Testis (tissue), 3 donors: ENCODE measurements around the gene NFIB. TPM values are rescaled to one million over a fixed set of nuclear protein-coding genes. Genes with fewer than 3 reads are reported as not detected.

Experiments
- DNase-seq: peaks from one replicate; pipeline ENCODE4 v3.0.0-alpha.2; 2019
- H3K27ac ChIP-seq, 2 donors: fragments of 200-600 bp; sonication (generic); one replicate each; pipeline ENCODE4 v1.5.1; 2019
- H3K27me3 ChIP-seq: fragments of 200-600 bp; sonication (generic); one replicate; pipeline ENCODE4 v1.5.1; 2019
- H3K36me3 ChIP-seq: fragments of 200-600 bp; sonication (generic); one replicate; pipeline ENCODE4 v1.5.1; 2017; ENCODE audit warnings: low read depth; ENCODE audit errors: missing control alignments
- H3K4me1 ChIP-seq: fragments of 200-600 bp; sonication (generic); one replicate; pipeline ENCODE4 v1.5.1; 2019
- H3K4me3 ChIP-seq, 2 donors: fragments of 200-600 bp; sonication (generic); one replicate each; pipeline ENCODE4 v1.5.1; 2017 to 2019
- H3K9me3 ChIP-seq: fragments of 200-600 bp; sonication (generic); one replicate; pipeline ENCODE4 v1.5.1; 2017
- POLR2A ChIP-seq: fragments of 450-650 bp; IDR thresholded peaks from one replicate; pipeline ENCODE4 v1.6.1; 2017; ENCODE audit warnings: antibody characterized with exemption, mild to moderate bottlenecking, moderate library complexity
- WGBS, 2 donors: methylation state at CpG; one replicate each; pipeline ENCODE4 v1.1.5; 2018; 5-methylcytosine and 5-hydroxymethylcytosine counted together
- intact Hi-C: fragments of 100-400 bp; cut with DNase I; formaldehyde crosslinking; loops from one replicate; pipeline ENCODE4 v1.15.1; 2023; ENCODE audit warnings: low total_unique reads
- polyA plus RNA-seq: library from polyadenylated mRNA; stranded (reverse); fragments of 350-450 nt; fragmentation: Illumina TruSeq; extraction: RNeasy Lipid Tissue Mini Kit (QIAGEN cat#74804); gene quantifications from one replicate; pipeline ENCODE4 v1.2.3, GENCODE V29; 2014; ENCODE audit warnings: low read depth, low replicate concordance; ENCODE audit not compliant: insufficient read depth
- total RNA-seq, 2 donors: library from RNA; depleted of rRNA; stranded (reverse); fragments of >200 nt; gene quantifications; one replicate each; pipeline ENCODE4 v1.2.3, GENCODE V29; 2016
- TF ChIP-seq, protein P1 (sequence below), 3 experiments: fragments of 450-650 bp in 2 of 3; fragments of 200-600 bp in 1 of 3; sonication (generic) in 1 of 3; IDR thresholded peaks; one replicate each; pipeline ENCODE4 v1.5.1; 2016 to 2019; ENCODE audit warnings: antibody characterized with exemption in 3 of 3, mild to moderate bottlenecking in 2 of 3, moderate library complexity in 1 of 3

Gene NFIB
- total and polyA plus RNA-seq, 3 donors from 2014 or later, result 8.4 to 34.7 (median 23.1) TPM

DNA sequence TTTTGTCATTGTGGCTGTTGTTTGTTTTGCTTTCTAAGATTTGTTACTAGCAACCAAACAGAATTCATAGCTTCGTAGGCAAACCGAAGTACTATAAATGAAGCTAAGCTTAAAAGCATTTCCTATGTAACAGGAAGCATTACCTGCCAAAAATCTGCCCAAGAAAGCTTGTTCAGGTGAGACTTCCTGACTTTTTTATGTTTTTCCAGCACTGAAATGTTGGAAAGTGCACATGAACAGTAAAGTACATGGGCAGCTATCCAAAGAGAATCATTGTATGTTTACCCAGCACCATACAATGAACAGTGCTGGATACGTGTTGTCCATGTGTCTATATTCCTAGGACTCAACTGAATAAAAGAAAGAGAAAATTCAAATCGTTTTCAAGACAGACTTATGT lies 247.1 kb downstream of the NFIB start:
- TF ChIP-seq POLR2A, result no peak
- TF ChIP-seq, protein P1, sequence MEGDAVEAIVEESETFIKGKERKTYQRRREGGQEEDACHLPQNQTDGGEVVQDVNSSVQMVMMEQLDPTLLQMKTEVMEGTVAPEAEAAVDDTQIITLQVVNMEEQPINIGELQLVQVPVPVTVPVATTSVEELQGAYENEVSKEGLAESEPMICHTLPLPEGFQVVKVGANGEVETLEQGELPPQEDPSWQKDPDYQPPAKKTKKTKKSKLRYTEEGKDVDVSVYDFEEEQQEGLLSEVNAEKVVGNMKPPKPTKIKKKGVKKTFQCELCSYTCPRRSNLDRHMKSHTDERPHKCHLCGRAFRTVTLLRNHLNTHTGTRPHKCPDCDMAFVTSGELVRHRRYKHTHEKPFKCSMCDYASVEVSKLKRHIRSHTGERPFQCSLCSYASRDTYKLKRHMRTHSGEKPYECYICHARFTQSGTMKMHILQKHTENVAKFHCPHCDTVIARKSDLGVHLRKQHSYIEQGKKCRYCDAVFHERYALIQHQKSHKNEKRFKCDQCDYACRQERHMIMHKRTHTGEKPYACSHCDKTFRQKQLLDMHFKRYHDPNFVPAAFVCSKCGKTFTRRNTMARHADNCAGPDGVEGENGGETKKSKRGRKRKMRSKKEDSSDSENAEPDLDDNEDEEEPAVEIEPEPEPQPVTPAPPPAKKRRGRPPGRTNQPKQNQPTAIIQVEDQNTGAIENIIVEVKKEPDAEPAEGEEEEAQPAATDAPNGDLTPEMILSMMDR (IDR thresholded peaks at IDR 0.05), result no peak
- Histone ChIP-seq H3K27ac (no peak overlapping the region), H3K36me3 (no peaks in the 10 kb centered on the region), H3K4me1 (no peaks in the 10 kb centered on the region), H3K4me3 (no peak overlapping the region), H3K9me3 (no peaks in the 10 kb centered on the region), H3K27me3 (no peaks in the 10 kb centered on the region)
- no peak for DNase-seq
- intact Hi-C loops, result no loop called here
- WGBS, 2 donors, result 75 to 82% methylated on average over 4 of the region's 4 CpGs

- TF ChIP-seq, protein P1 (IDR thresholded peaks at IDR 0.05), result no peak
- no peak for TF ChIP-seq POLR2A
- Histone ChIP-seq H3K4me3 (no peak overlapping the region), H3K4me1 (no peaks in the 10 kb centered on the region), H3K9me3 (no peaks in the 10 kb centered on the region), H3K36me3 (no peaks in the 10 kb centered on the region), H3K27ac (no peak overlapping the region), H3K27me3 (no peaks in the 10 kb centered on the region)
- WGBS, 2 donors, result 93 to 96% methylated on average over 4 of the region's 4 CpGs
- intact Hi-C loops, result no loop called here
- no peak for DNase-seq
Measured at GRCh38 chr9:14066032-14066431, 247.9 kb downstream of the NFIB start.

DNA sequence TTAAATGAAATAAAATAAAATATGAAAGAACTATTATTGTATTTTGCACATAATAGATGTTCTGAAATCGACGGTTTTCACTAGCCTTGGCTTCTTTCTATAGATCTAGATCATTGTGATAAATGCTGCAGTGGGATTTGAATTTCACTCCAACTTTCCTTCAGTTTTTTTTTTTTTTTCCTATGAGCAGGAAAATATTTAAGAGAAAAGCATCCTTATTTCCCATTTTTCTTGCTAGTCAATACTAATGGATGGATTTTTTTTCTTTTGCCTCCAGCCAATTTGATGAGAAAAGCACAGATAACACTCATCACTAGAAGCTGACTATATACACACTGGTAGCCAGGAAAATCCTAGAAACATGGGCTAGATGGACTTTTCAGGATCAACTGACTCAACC lies 249.0 kb downstream of the NFIB start:
- H3K36me3 ChIP-seq, result no peaks in the 10 kb centered on the region
- DNase-seq, result no peak
- H3K27ac ChIP-seq, result no peak overlapping the region
- H3K9me3 ChIP-seq, result no peaks in the 10 kb centered on the region
- no peaks in the 10 kb centered on the region for H3K27me3 ChIP-seq
- TF ChIP-seq, protein P1 (IDR thresholded peaks at IDR 0.05), result no peak
- no peak for TF ChIP-seq POLR2A
- intact Hi-C loops, result no loop called here
- H3K4me3 ChIP-seq, result no peak overlapping the region
- 94% methylated on average over 2 of the region's 2 CpGs for WGBS, 2 donors
- H3K4me1 ChIP-seq, result no peaks in the 10 kb centered on the region

GRCh38 chr9:14063756-14064155 lies 250.2 kb downstream of the NFIB start:
- DNase-seq, result no peak
- 54 to 71% methylated on average over 1 of the region's 1 CpG for WGBS, 2 donors
- H3K36me3 ChIP-seq, result no peaks in the 10 kb centered on the region
- no peak overlapping the region for H3K27ac ChIP-seq
- intact Hi-C loops, result no loop called here
- no peaks in the 10 kb centered on the region for H3K9me3 ChIP-seq
- no peaks in the 10 kb centered on the region for H3K27me3 ChIP-seq
- no peak for TF ChIP-seq POLR2A
- TF ChIP-seq, protein P1 (IDR thresholded peaks at IDR 0.05), result no peak
- H3K4me3 ChIP-seq, result no peak overlapping the region
- no peaks in the 10 kb centered on the region for H3K4me1 ChIP-seq

- intact Hi-C loops, result no loop called here
- Histone ChIP-seq H3K27ac (no peak overlapping the region), H3K4me1 (no peaks in the 10 kb centered on the region), H3K36me3 (no peaks in the 10 kb centered on the region), H3K4me3 (no peak overlapping the region), H3K27me3 (no peaks in the 10 kb centered on the region), H3K9me3 (no peaks in the 10 kb centered on the region)
- DNase-seq, result no peak
- TF ChIP-seq, protein P1 (IDR thresholded peaks at IDR 0.05), result no peak
- TF ChIP-seq POLR2A, result no peak
- WGBS, 2 donors, result 73 to 74% methylated on average over 9 of the region's 9 CpGs
Measured at GRCh38 chr9:14062586-14063221, 251.2 kb downstream of the NFIB start.
